AG04450 (cell line): ENCODE results near the gene COASY. TPM values are rescaled to one million over a fixed set of nuclear protein-coding genes. Genes with fewer than 3 reads are reported as not detected.

Experiments
- CTCF ChIA-PET: fragments of 300-600, 350-600 bp; formaldehyde crosslinking; extraction: SDS; loops from one replicate; lab custom pipeline; 2022; ENCODE audit warnings: antibody characterized with exemption, inconsistent platforms; lab: Charles Lee
- POLR2A ChIA-PET: fragments of 350-600 bp; formaldehyde crosslinking; extraction: SDS; loops from one replicate; lab custom pipeline; 2021; ENCODE audit warnings: antibody characterized with exemption, inconsistent platforms; lab: Yijun Ruan, JAX
- DNase-seq: peaks from one replicate; pipeline ENCODE4 v3.0.0-alpha.2; 2011; ENCODE audit warnings: low read depth, low spot score
- H3K27ac ChIP-seq: one replicate; pipeline ENCODE4 v1.5.1; 2012; ENCODE audit warnings: low read depth, low read length, control low read depth
- H3K27me3 ChIP-seq: one replicate; pipeline ENCODE4 v1.6.0; 2012; ENCODE audit warnings: low read length; ENCODE audit not compliant: control insufficient read depth, insufficient read depth
- H3K4me3 ChIP-seq: 2 replicates; pipeline ENCODE4 v1.5.1; 2011; ENCODE audit warnings: mild to moderate bottlenecking, low read depth, low read length, control low read depth
- H3K9me3 ChIP-seq: 2 replicates; pipeline ENCODE4 v1.5.1; 2012; ENCODE audit warnings: low read length; ENCODE audit not compliant: control insufficient read depth, insufficient read depth
- polyA plus RNA-seq: library from polyadenylated mRNA; depleted of rRNA; stranded (reverse); fragments of >200 nt; gene quantifications from 2 replicates; pipeline ENCODE4 v1.2.3, GENCODE V29; 2011
- TF ChIP-seq, protein P1 (sequence below): IDR thresholded peaks from 2 replicates; pipeline ENCODE4 v1.5.1; 2011; ENCODE audit warnings: low read depth, low read length, control low read depth, inconsistent platforms

Gene COASY
- polyA plus RNA-seq, 1 experiment: 29.4 TPM

DNA sequence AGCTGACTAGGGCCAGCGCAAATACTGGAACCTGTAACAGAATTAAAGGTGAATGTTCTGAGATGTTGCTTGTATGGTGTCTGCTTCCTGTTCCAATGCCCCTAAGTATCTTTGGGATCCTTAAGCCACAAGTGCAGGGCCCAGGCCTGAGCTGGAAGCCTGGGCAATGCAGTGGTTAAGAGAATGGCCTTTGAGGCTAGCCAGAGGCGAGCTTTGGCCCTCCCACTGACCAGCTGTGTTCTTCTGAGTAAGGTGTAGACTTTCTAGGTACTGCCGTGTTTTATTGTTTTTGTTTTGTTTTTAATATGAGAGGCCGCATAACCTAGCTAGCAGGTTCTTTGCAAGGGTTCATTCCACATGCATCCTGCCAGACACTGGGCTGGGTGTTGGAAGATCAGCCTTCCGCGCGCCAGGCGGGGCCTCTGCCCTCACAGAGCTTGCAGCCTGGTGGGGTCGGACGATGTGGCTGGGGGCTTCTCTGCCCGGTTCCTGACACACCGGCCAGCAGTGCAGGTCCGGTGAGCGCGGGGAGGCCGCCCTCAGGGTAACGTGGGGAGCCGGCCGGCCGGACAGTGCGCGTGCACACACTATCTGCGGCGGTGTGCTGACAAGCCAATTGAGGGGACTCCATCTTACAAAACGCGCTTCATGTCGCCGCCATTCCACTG, 4.4 kb downstream of the COASY start:
- Histone ChIP-seq H3K27ac (peak overlapping the region; percentile 31), H3K4me3 (peak overlapping the region; percentile 91), H3K9me3 (peaks cover 5% of the 10 kb centered on the region; the same call in 1 of the 2 replicates), H3K27me3 (no peaks in the 10 kb centered on the region)
- POLR2A ChIA-PET: no interaction called here
- TF ChIP-seq, protein P1, sequence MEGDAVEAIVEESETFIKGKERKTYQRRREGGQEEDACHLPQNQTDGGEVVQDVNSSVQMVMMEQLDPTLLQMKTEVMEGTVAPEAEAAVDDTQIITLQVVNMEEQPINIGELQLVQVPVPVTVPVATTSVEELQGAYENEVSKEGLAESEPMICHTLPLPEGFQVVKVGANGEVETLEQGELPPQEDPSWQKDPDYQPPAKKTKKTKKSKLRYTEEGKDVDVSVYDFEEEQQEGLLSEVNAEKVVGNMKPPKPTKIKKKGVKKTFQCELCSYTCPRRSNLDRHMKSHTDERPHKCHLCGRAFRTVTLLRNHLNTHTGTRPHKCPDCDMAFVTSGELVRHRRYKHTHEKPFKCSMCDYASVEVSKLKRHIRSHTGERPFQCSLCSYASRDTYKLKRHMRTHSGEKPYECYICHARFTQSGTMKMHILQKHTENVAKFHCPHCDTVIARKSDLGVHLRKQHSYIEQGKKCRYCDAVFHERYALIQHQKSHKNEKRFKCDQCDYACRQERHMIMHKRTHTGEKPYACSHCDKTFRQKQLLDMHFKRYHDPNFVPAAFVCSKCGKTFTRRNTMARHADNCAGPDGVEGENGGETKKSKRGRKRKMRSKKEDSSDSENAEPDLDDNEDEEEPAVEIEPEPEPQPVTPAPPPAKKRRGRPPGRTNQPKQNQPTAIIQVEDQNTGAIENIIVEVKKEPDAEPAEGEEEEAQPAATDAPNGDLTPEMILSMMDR: no peak
- CTCF ChIA-PET: interaction anchor here (0.8 kb wide), 1 partner anchor 12 kb away, joined by 4 read pairs; no protein-coding TSS in a partner anchor
- DNase-seq: no peak

DNA sequence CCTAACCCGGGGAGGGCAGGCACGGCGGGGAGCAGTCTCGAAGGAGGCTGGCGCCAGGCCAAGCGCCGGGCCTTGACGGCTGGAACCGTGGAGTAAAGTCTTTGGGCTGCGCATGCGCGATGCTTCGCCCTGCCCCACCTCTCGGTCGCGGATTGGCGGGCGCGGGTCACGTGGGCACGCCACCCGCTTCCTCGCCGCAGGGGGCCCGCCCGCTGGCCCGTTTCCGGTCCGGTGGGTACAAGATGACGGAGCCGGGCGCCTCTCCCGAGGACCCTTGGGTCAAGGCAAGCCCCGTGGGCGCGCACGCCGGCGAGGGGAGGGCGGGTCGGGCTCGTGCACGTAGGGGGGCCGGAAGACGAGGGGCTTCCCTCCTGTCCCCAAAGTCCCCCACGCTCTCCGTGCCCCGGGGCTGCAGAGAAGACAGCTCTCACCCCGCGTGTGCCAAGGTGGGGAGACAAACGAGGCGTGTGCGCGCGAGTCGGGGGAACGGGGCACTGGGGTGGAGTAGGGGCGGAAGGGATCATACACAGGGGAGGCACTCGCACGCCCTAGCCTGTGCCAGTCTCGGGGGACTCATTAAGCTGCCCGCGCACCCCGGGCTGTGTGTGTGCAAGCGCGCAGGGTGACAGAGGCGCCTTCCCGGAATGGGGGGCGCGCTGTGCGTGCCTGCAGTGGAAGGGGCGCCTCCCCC, 5.1 kb downstream of the COASY start, which contains the start of gene MLX:
Gene MLX (plus strand): TSS at position 218 of the 691 bp plus-strand sequence. CDS start 25 bp downstream, at position 243.
- ChIA-PET CTCF (interaction anchor here (1.1 kb wide), 1 partner anchor 11 kb away, joined by 4 read pairs; no protein-coding TSS in a partner anchor), POLR2A (interaction anchor here (0.9 to 1.0 kb wide), 4 partner anchors 10 to 42 kb away, joined by 3 to 4 read pairs (median 4); partner anchors contain the start of genes NAGLU and PSMC3IP)
- Histone ChIP-seq H3K27ac (peak within 1 kb of the TSS; percentile 70), H3K9me3 (peaks cover 5% of the 10 kb centered on the region; the same call in 1 of the 2 replicates), H3K4me3 (peak within 1 kb of the TSS; percentile 91), H3K27me3 (no peaks in the 10 kb centered on the region)
- TF ChIP-seq, protein P1: no peak
- peak; percentile 62 for DNase-seq

DNA sequence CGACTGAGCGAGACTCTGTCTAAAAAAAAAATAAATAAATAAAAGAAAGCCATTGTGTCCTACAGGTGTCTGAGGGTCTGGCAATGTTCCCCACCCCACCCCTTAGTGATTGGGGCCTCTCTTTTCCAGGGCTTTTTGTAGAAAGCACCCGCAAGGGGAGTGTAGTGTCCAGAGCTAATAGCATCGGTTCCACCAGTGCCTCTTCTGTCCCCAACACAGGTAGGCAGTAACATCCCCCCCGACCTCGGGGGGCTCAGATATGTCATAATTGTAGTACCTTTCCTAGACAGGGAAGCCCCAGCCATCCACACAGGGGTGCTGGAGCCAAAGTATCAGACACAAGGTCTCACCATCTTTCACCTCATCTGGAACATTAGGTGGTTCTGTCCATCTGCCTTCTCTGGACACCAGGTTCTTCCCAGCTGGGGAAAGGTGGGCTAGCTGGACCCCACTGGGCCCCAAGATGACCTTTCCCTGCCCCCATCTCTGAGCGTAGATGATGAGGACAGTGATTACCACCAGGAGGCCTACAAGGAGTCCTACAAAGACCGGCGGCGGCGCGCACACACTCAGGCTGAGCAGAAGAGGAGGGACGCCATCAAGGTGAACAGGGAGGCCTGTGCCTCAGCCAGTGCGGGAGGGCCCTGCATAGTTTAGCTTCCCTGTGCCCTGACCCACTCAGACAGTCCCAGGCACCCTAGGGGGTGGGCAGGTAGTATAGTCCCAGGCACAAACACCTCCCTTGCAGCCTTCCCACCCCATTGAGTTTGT, 6.6 kb downstream of the COASY start:
- CTCF ChIA-PET: no interaction called here
- Histone ChIP-seq H3K27ac (no peak overlapping the region), H3K27me3 (no peaks in the 10 kb centered on the region), H3K4me3 (no peak overlapping the region), H3K9me3 (peaks cover 5% of the 10 kb centered on the region; the same call in 1 of the 2 replicates)
- no peak for DNase-seq
- POLR2A ChIA-PET: no interaction called here
- TF ChIP-seq, protein P1: no peak

DNA sequence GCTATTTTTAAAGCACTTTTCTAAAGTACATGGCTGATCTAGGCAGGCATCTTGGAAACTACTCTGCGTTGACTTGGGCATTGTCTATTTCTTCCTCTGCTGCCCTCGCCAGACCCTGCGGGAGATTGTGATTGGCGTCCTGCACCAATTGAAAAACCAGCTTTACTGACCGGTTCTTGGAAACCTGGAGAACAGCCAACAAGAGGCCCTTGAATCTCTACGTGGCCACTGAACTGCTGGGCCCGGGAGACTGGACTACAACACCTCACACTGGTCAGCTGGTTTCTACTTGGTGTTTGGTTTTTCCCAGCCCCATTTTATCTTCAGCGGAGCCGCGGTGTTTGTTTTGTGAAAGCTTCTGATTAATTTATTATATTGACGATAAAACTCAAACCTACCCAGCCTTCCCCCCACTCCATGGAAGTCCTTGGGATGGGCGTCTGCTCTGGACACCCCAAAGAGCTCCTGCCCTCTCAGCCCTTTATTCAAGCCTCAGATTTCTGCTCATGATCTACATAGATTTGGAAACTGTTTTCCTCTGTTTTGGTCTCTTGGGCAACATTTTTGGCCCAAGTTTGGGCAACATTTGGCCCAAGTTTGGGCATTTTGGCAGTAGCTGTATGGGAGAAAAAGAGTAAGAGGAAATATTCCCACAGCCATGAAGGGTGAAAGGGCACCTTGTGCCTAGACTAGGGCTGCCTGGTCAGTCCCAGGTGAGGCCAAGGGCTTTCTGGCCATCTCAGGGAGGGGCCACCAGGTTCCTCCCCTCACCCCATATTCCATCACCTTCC, 9.7 kb downstream of the COASY start:
- no peak overlapping the region for H3K4me3 ChIP-seq
- no peak overlapping the region for H3K27ac ChIP-seq
- no peaks in the 10 kb centered on the region for H3K27me3 ChIP-seq
- CTCF ChIA-PET: no interaction called here
- POLR2A ChIA-PET: interaction anchor here (0.6 kb wide), 1 partner anchor 25 kb away, joined by 5 read pairs; no protein-coding TSS in a partner anchor
- H3K9me3 ChIP-seq: peaks cover 5% of the 10 kb centered on the region; the same call in 1 of the 2 replicates
- TF ChIP-seq, protein P1: no peak
- no peak for DNase-seq
